ENCODE results near the gene SHISA5. TPM values are rescaled to one million over a fixed set of nuclear protein-coding genes. Genes with fewer than 3 reads are reported as not detected.
"Not testable (repeated sequence)": the region's sequence is repeated elsewhere in the genome, so short reads cannot be mapped to it uniquely, and the experiment has no call there.

SHISA5 gene
- total RNA-seq, 1 donor from 2014 or later = 69.5 TPM

DNA sequence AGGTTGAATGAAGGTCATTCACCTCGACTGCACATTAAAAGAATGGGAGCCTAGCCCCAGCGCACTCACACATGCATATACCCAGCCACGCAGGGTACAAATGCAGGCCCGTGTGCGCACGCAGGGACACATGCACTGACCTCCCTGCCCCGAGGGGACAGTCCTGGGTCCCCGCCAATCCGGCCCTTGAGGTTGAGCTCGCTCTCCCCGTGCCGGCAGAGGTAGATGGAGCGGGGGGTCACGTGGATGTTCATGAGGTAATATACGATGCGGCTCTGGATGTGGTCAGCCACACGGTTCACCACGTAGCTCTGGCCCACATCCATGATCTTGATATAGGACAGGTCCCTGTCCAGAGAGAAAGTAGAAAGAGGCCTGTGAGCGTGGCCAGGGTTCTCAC is 32.1 kb upstream of the SHISA5 start:
- no peak overlapping the region for H3K27ac Mint-ChIP-seq
- H3K4me1 Mint-ChIP-seq (ENCODE audit: low read depth) = no peaks in the 10 kb centered on the region

GRCh38 chr3:48535578-48535977 is 31.6 kb upstream of the SHISA5 start:
- Mint-ChIP-seq H3K27ac (no peak overlapping the region), H3K9me3 (no peaks in the 10 kb centered on the region), H3K4me1 (ENCODE audit: low read depth) (no peaks in the 10 kb centered on the region), H3K27me3 (ENCODE audit: low read depth) (no peaks in the 10 kb centered on the region), H3K4me3 (ENCODE audit: low read depth) (no peak overlapping the region), H3K36me3 (ENCODE audit: low read depth) (peaks cover 76% of the 10 kb centered on the region)
- DNase-seq (ENCODE audit: low spot score) = no peak
- intact Hi-C loops (cut with micrococcal nuclease) = no loop called here

More for the DNA sequence above, 32.1 kb upstream of the SHISA5 start:
- no peak for DNase-seq (ENCODE audit: low spot score)
- intact Hi-C loops (cut with micrococcal nuclease) = no loop called here
- Mint-ChIP-seq H3K36me3 (ENCODE audit: low read depth) (peaks cover 73% of the 10 kb centered on the region), H3K27me3 (ENCODE audit: low read depth) (no peaks in the 10 kb centered on the region), H3K9me3 (no peaks in the 10 kb centered on the region), H3K4me3 (ENCODE audit: low read depth) (no peak overlapping the region)

- Mint-ChIP-seq H3K4me1 (ENCODE audit: low read depth) (no peaks in the 10 kb centered on the region), H3K4me3 (ENCODE audit: low read depth) (no peak overlapping the region), H3K27me3 (ENCODE audit: low read depth) (no peaks in the 10 kb centered on the region), H3K36me3 (ENCODE audit: low read depth) (peaks cover 75% of the 10 kb centered on the region), H3K9me3 (no peaks in the 10 kb centered on the region), H3K27ac (no peak overlapping the region)
- DNase-seq (ENCODE audit: low spot score) = no peak
- intact Hi-C loops (cut with micrococcal nuclease) = no loop called here
These were observed 29.0 kb upstream of the SHISA5 start for GRCh38 chr3:48532977-48533337.

GRCh38 chr3:48532271-48532976 is 28.4 kb upstream of the SHISA5 start:
- Mint-ChIP-seq H3K4me3 (ENCODE audit: low read depth) (no peak overlapping the region), H3K27ac (no peak overlapping the region), H3K9me3 (no peaks in the 10 kb centered on the region), H3K4me1 (ENCODE audit: low read depth) (no peaks in the 10 kb centered on the region), H3K27me3 (ENCODE audit: low read depth) (no peaks in the 10 kb centered on the region), H3K36me3 (ENCODE audit: low read depth) (peaks cover 74% of the 10 kb centered on the region)
- intact Hi-C loops (cut with micrococcal nuclease) = no loop called here
- DNase-seq (ENCODE audit: low spot score) = no peak

GRCh38 chr3:48530701-48531100 is 26.7 kb upstream of the SHISA5 start:
- H3K36me3 Mint-ChIP-seq (ENCODE audit: low read depth) = peaks cover 74% of the 10 kb centered on the region
- H3K9me3 Mint-ChIP-seq; H3K4me1 Mint-ChIP-seq (ENCODE audit: low read depth); intact Hi-C loops (cut with micrococcal nuclease); H3K4me3 Mint-ChIP-seq (ENCODE audit: low read depth); DNase-seq (ENCODE audit: low spot score); H3K27ac Mint-ChIP-seq; H3K27me3 Mint-ChIP-seq (ENCODE audit: low read depth): not testable (repeated sequence)

DNA sequence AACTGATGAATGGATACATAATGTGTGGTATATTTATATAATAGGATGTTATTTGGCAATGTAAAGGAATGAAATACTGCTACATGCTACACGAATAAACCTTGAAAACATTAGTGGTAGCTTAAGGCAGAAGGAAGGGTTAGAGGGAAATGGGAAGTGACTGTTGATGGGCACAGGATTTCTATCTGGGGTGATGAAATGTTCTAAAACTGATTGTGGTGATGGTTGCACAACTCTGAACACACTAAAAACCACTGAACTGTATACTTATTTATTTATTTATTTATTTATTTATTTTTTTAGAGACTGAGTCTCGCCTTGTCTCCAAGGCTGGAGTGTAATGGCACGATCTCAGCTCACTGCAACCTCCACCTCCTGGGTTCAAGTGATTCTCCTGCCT is 24.8 kb upstream of the SHISA5 start:
- Mint-ChIP-seq H3K27me3 (ENCODE audit: low read depth) (no peaks in the 10 kb centered on the region), H3K4me1 (ENCODE audit: low read depth) (no peaks in the 10 kb centered on the region), H3K4me3 (ENCODE audit: low read depth) (no peak overlapping the region), H3K27ac (no peak overlapping the region), H3K9me3 (no peaks in the 10 kb centered on the region), H3K36me3 (ENCODE audit: low read depth) (peaks cover 68% of the 10 kb centered on the region)
- no peak for DNase-seq (ENCODE audit: low spot score)
- intact Hi-C loops (cut with micrococcal nuclease) = no loop called here

- peaks cover 66% of the 10 kb centered on the region for H3K36me3 Mint-ChIP-seq (ENCODE audit: low read depth)
- no peak overlapping the region for H3K27ac Mint-ChIP-seq
- DNase-seq (ENCODE audit: low spot score) = no peak
- intact Hi-C loops (cut with micrococcal nuclease) = no loop called here
- no peak overlapping the region for H3K4me3 Mint-ChIP-seq (ENCODE audit: low read depth)
- H3K4me1 Mint-ChIP-seq (ENCODE audit: low read depth) = no peaks in the 10 kb centered on the region
- H3K27me3 Mint-ChIP-seq (ENCODE audit: low read depth) = no peaks in the 10 kb centered on the region
- H3K9me3 Mint-ChIP-seq = no peaks in the 10 kb centered on the region
These were observed 24.1 kb upstream of the SHISA5 start for GRCh38 chr3:48528048-48528447.

- H3K27me3 Mint-ChIP-seq (ENCODE audit: low read depth) = no peaks in the 10 kb centered on the region
- H3K27ac Mint-ChIP-seq = no peak overlapping the region
- H3K9me3 Mint-ChIP-seq = no peaks in the 10 kb centered on the region
- H3K36me3 Mint-ChIP-seq (ENCODE audit: low read depth) = peaks cover 58% of the 10 kb centered on the region
- no peak for DNase-seq (ENCODE audit: low spot score)
- H3K4me1 Mint-ChIP-seq (ENCODE audit: low read depth) = no peaks in the 10 kb centered on the region
- no peak overlapping the region for H3K4me3 Mint-ChIP-seq (ENCODE audit: low read depth)
- intact Hi-C loops (cut with micrococcal nuclease) = no loop called here
These were observed 21.0 kb upstream of the SHISA5 start for GRCh38 chr3:48524970-48525369.

DNA sequence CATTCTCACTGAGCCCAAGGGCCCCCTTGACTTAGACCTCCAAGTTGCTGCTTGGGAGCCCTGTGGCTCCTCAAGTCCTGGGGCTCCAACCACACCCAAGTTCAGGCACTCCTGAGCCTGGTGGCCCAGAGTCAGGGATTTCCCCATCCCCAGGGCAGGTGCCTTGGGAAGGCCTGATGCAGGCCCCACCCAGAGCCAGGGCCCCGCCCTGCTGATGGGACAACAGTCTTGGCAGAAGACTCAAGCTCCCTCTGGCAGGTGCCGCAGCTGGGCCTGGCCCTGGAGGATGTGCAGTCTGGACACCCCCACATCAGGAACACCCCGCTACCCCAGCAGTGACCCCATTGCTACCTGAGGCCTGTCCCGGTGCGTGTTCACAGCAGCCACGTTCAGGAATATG is 17.7 kb upstream of the SHISA5 start:
- no peaks in the 10 kb centered on the region for H3K27me3 Mint-ChIP-seq (ENCODE audit: low read depth)
- H3K36me3 Mint-ChIP-seq (ENCODE audit: low read depth) = peaks cover 45% of the 10 kb centered on the region
- intact Hi-C loops (cut with micrococcal nuclease) = no loop called here
- peaks cover 21% of the 10 kb centered on the region for H3K4me1 Mint-ChIP-seq (ENCODE audit: low read depth)
- no peak for DNase-seq (ENCODE audit: low spot score)
- H3K27ac Mint-ChIP-seq = no peak overlapping the region
- H3K4me3 Mint-ChIP-seq (ENCODE audit: low read depth) = no peak overlapping the region
- H3K9me3 Mint-ChIP-seq = no peaks in the 10 kb centered on the region

GRCh38 chr3:48519277-48519643 is 15.3 kb upstream of the SHISA5 start:
- no peak overlapping the region for H3K4me3 Mint-ChIP-seq (ENCODE audit: low read depth)
- H3K27me3 Mint-ChIP-seq (ENCODE audit: low read depth) = no peaks in the 10 kb centered on the region
- peaks cover 42% of the 10 kb centered on the region for H3K4me1 Mint-ChIP-seq (ENCODE audit: low read depth)
- H3K9me3 Mint-ChIP-seq = no peaks in the 10 kb centered on the region
- H3K36me3 Mint-ChIP-seq (ENCODE audit: low read depth) = peaks cover 31% of the 10 kb centered on the region
- H3K27ac Mint-ChIP-seq = no peak overlapping the region
- DNase-seq (ENCODE audit: low spot score) = no peak
- intact Hi-C loops (cut with micrococcal nuclease) = loop anchor here (5.0 kb wide), 1 partner anchor 38 kb away; the partner anchor contains the start of gene PFKFB4

DNA sequence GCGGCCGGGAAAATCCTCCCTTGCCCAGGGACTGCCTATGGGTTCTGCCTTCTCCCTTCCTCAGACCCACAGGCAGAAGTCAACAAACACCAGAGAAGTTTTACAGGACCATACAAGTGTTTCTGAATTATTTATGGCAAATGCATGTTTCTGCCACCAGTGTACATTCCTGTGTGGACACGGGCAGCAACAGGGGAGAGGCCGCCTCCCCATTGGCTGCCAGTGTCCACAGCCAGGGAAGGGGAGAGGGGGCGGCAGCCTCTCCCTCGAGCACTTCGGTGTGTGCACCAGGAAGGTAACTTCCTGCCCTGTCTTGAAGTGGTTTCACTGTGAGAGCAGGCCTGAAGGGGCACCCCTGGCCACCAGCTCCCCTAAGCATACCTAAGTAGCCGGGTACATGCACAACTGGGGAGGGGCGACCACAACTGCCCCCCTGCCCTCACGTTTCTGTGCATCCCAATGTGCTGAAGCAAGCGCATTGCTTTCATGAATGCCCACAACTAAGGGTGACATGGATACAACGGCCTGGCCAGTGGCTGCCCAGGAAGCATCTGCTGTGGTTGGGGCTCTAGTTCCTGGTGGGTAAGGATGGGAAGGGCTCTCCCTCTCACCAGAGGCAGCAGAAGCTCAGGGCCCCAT is 14.8 kb upstream of the SHISA5 start:
- H3K27ac Mint-ChIP-seq = peak overlapping the region; percentile 38
- peaks cover 47% of the 10 kb centered on the region for H3K4me1 Mint-ChIP-seq (ENCODE audit: low read depth)
- no peak overlapping the region for H3K4me3 Mint-ChIP-seq (ENCODE audit: low read depth)
- H3K36me3 Mint-ChIP-seq (ENCODE audit: low read depth) = peaks cover 26% of the 10 kb centered on the region
- H3K9me3 Mint-ChIP-seq = no peaks in the 10 kb centered on the region
- DNase-seq (ENCODE audit: low spot score) = no peak
- H3K27me3 Mint-ChIP-seq (ENCODE audit: low read depth) = no peaks in the 10 kb centered on the region
- intact Hi-C loops (cut with micrococcal nuclease) = loop anchor here (5.0 kb wide), 1 partner anchor 39 kb away; the partner anchor contains the start of gene PFKFB4

DNA sequence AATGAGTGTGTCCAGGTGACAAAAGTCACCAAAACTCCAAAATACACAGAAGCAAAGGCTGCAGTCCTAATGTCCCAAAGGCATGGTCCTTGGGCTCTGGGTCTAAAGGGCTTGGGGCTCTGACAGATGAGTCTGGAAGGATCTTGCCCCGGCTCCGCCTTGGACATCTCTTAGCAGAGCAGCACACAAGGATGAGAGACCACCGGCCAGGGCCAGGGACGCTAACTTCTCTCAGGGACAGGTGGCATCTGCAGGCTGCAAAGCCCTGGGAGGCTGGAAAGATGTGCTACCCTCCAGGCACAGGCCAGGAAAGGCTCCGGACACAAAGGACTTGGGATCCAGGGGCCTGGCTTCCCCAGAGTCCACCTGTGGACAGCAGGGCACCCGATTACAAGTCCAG is 14.1 kb upstream of the SHISA5 start:
- H3K27me3 Mint-ChIP-seq (ENCODE audit: low read depth) = no peaks in the 10 kb centered on the region
- no peaks in the 10 kb centered on the region for H3K9me3 Mint-ChIP-seq
- no peak overlapping the region for H3K27ac Mint-ChIP-seq
- peaks cover 22% of the 10 kb centered on the region for H3K36me3 Mint-ChIP-seq (ENCODE audit: low read depth)
- DNase-seq (ENCODE audit: low spot score) = no peak
- intact Hi-C loops (cut with micrococcal nuclease) = loop anchor here (5.0 kb wide), 1 partner anchor 39 kb away; the partner anchor contains the start of gene PFKFB4
- peaks cover 48% of the 10 kb centered on the region for H3K4me1 Mint-ChIP-seq (ENCODE audit: low read depth)
- no peak overlapping the region for H3K4me3 Mint-ChIP-seq (ENCODE audit: low read depth)

GRCh38 chr3:48516571-48516970 is 12.6 kb upstream of the SHISA5 start:
- Mint-ChIP-seq H3K9me3 (no peaks in the 10 kb centered on the region), H3K4me1 (ENCODE audit: low read depth) (peaks cover 53% of the 10 kb centered on the region), H3K36me3 (ENCODE audit: low read depth) (peaks cover 24% of the 10 kb centered on the region), H3K4me3 (ENCODE audit: low read depth) (no peak overlapping the region), H3K27me3 (ENCODE audit: low read depth) (no peaks in the 10 kb centered on the region), H3K27ac (no peak overlapping the region)
- no peak for DNase-seq (ENCODE audit: low spot score)
- intact Hi-C loops (cut with micrococcal nuclease) = loop anchor here (5.0 kb wide), 1 partner anchor 41 kb away; the partner anchor contains the start of gene PFKFB4
